Naive thymus-derived CD4-positive, alpha-beta T cell (primary cell): ENCODE measurements around the gene MS4A7. TPM values are rescaled to one million over a fixed set of nuclear protein-coding genes. Genes with fewer than 3 reads are reported as not detected.

Experiments used
- ATAC-seq: fragments of 150-1000 bp; cut with Tn5 transposase; 2 replicates; pipeline ENCODE4 v1.10.0; 2021; ENCODE audit warnings: mild to moderate bottlenecking, moderate library complexity
- CTCF ChIA-PET: fragments of 350-600 bp; sonication (Branson Sonifier 250); formaldehyde crosslinking; loops from one replicate; lab custom pipeline; 2021; ENCODE audit warnings: antibody characterized with exemption; lab: Charles Lee
- POLR2A ChIA-PET: fragments of 350-600 bp; sonication (Branson Sonifier 250); formaldehyde crosslinking; loops from one replicate; lab custom pipeline; 2021; ENCODE audit warnings: antibody characterized with exemption, inconsistent platforms; lab: Charles Lee
- DNase-seq, 9 donors: peaks; one replicate each; pipeline versions ENCODE4 v3.0.0 to v3.0.0-alpha.2; 2020 to 2022; ENCODE audit warnings: mixed read lengths in 1 of 9
- H3K27ac ChIP-seq: one replicate; pipeline ENCODE4 v1.7.0; 2013; ENCODE audit warnings: mild to moderate bottlenecking, low read depth, low read length, moderate library complexity
- H3K27me3 ChIP-seq, 2 donors: one replicate each; pipeline ENCODE4 v1.7.0; 2013; ENCODE audit warnings: low read length in 2 of 2, mild to moderate bottlenecking in 2 of 2, moderate library complexity in 2 of 2; ENCODE audit not compliant: control insufficient read depth in 2 of 2, insufficient read depth in 2 of 2
- H3K36me3 ChIP-seq, 3 experiments: 1 replicate in 2 of 3; 2 replicates in 1 of 3; pipeline ENCODE4 v1.7.0; 2013; ENCODE audit warnings: low read length in 3 of 3, mild to moderate bottlenecking in 3 of 3, moderate library complexity in 1 of 3; ENCODE audit not compliant: insufficient read depth in 3 of 3, control insufficient read depth in 2 of 3
- H3K4me1 ChIP-seq, 2 donors: one replicate each; pipeline ENCODE4 v1.7.0; 2013; ENCODE audit warnings: low read length in 2 of 2, mild to moderate bottlenecking in 2 of 2, moderate library complexity in 1 of 2; ENCODE audit not compliant: control insufficient read depth in 2 of 2, insufficient read depth in 2 of 2
- H3K4me3 ChIP-seq: 2 replicates; pipeline ENCODE4 v1.7.0; 2013; ENCODE audit warnings: mild to moderate bottlenecking, low read length
- H3K9me3 ChIP-seq, 3 experiments: 1 replicate in 2 of 3; 2 replicates in 1 of 3; pipeline ENCODE4 v1.7.0; 2013; ENCODE audit warnings: low read length in 3 of 3; ENCODE audit not compliant: control insufficient read depth in 2 of 3
- H3K27ac Mint-ChIP-seq, 9 donors: one replicate each; pipeline ENCODE4 v1.8.0; 2020 to 2022; ENCODE audit warnings: mixed read lengths in 9 of 9, mild to moderate bottlenecking in 8 of 9, moderate library complexity in 5 of 9, inconsistent platforms in 2 of 9
- H3K27me3 Mint-ChIP-seq, 5 donors: one replicate each; pipeline ENCODE4 v1.8.0; 2021 to 2022; ENCODE audit warnings: mixed read lengths in 5 of 5, mild to moderate bottlenecking in 1 of 5
- H3K36me3 Mint-ChIP-seq, 5 donors: one replicate each; pipeline ENCODE4 v1.8.0; 2020 to 2022; ENCODE audit warnings: mixed read lengths in 5 of 5, mild to moderate bottlenecking in 3 of 5, inconsistent platforms in 1 of 5
- H3K4me1 Mint-ChIP-seq, 7 donors: one replicate each; pipeline ENCODE4 v1.8.0; 2020 to 2022; ENCODE audit warnings: mixed read lengths in 7 of 7, mild to moderate bottlenecking in 3 of 7, inconsistent platforms in 1 of 7
- H3K4me3 Mint-ChIP-seq, 10 donors: one replicate each; pipeline ENCODE4 v1.8.0; 2020 to 2022; ENCODE audit warnings: mild to moderate bottlenecking in 10 of 10, mixed read lengths in 10 of 10, moderate library complexity in 6 of 10, inconsistent platforms in 2 of 10
- H3K9me3 Mint-ChIP-seq, 11 donors: one replicate each; pipeline ENCODE4 v1.8.0; 2020 to 2022; ENCODE audit warnings: mixed read lengths in 11 of 11, mild to moderate bottlenecking in 4 of 11, inconsistent platforms in 1 of 11, moderate library complexity in 1 of 11
- intact Hi-C, 2 donors: fragments of 100-400 bp; cut with micrococcal nuclease; formaldehyde crosslinking; loops; one replicate each; pipeline ENCODE4 v1.15.1; 2023
- polyA plus RNA-seq, 2 donors: library from polyadenylated mRNA; unstranded; fragments of 300-500 nt; fragmentation: Illumina TruSeq; gene quantifications; one replicate each; pipeline ENCODE4 v1.2.3, GENCODE V29; 2021
- total RNA-seq, 6 experiments: library from RNA in 5 of 6; stranded (reverse) in 5 of 6; gene quantifications; 1 replicate in 5 of 6; 2 replicates in 1 of 6; pipeline ENCODE4 v1.2.3 and lab custom pipeline; 2021 to 2026

Gene MS4A7
- total and polyA plus RNA-seq, 7 experiments from 2014 or later: 0.22 to 83.4 (median 3.5) TPM; not detected in 2

DNA sequence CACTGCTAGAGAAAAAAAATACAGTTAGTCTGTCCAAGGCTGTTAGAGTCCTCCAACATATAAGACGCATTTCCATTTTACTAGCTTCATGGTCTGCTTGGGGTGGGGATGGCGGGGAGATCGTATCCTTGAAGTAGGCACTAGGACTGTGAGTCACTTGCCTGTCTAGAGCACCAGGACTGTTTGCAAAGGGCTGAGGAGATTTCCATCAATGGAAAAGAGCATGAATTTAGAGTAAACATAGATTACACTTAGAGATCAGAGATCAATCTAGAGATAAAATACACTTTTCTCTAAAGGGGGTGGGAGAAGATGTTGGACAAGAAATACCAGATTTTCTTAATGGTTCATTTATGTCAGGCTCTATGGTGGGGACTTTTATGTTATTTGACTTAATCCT is 1.7 kb upstream of the MS4A7 start:
- H3K36me3 ChIP-seq: no peaks in the 10 kb centered on the region
- H3K4me3 ChIP-seq: no peak overlapping the region
- H3K27ac ChIP-seq: no peak overlapping the region
- no peaks in the 10 kb centered on the region for H3K4me1 ChIP-seq
- Mint-ChIP-seq H3K36me3 (no peaks in the 10 kb centered on the region), H3K4me3 (no peak overlapping the region), H3K27ac (no peak overlapping the region), H3K27me3 (peaks cover 14 to 42% (median 24%) of the 10 kb centered on the region in 5 donors), H3K4me1 (peaks cover 0 to 12% (median 9%) of the 10 kb centered on the region in 7 donors), H3K9me3 (no peaks in the 10 kb centered on the region)
- no peaks in the 10 kb centered on the region for H3K9me3 ChIP-seq
- intact Hi-C loops: no loop called here
- DNase-seq (no peak), ATAC-seq (no peak)
- no peaks in the 10 kb centered on the region for H3K27me3 ChIP-seq
- ChIA-PET CTCF (no interaction called here), POLR2A (no interaction called here)

DNA sequence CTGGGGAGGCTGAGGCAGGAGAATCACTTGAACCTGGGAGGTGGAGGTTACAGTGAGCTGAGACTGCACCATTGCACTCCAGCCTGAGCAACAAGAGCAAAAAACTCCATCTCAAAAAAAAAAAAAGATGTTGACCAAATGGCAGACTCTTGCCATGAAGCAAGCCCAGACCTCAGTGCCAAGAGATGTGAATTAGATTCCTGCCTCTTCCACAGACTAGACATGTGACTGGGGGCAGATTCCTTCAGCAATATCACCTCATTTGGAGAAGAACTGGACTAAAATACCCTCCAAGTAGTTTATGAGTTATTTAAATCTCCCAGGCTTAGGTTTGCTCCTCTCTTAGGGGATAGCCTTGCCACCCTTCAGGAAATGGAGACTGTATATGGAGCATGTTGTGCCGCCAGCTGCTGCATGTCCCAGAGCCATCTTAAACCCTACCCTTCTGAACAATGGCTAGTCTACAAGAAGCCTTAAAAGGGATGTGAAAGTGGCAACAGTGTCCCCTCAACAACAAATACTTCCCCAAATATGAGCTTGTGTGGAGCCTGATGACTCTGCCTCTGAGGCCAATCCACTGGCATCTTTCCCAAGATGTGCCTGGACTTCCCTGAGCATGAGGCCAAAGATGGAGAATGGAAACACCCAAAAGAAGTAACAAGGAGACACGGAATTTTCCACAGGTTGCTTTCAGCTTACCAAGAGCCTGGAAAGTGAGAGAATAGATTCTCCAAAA is 763 bp upstream of the MS4A7 start:
- ChIA-PET POLR2A (no interaction called here), CTCF (interaction anchor here (0.6 kb wide), 1 partner anchor 475 kb away, joined by 3 read pairs; no protein-coding TSS in a partner anchor)
- peaks cover 0 to 12% (median 9%) of the 10 kb centered on the region in 7 donors for H3K4me1 Mint-ChIP-seq
- H3K27me3 Mint-ChIP-seq: peaks cover 12 to 45% (median 20%) of the 10 kb centered on the region in 5 donors
- H3K36me3 ChIP-seq: no peaks in the 10 kb centered on the region
- H3K4me3 ChIP-seq: no peak overlapping the region
- no peak overlapping the region for H3K27ac Mint-ChIP-seq
- no peak overlapping the region for H3K4me3 Mint-ChIP-seq
- no peak overlapping the region for H3K27ac ChIP-seq
- intact Hi-C loops: no loop called here
- no peaks in the 10 kb centered on the region for H3K9me3 Mint-ChIP-seq
- no peaks in the 10 kb centered on the region for H3K27me3 ChIP-seq
- H3K36me3 Mint-ChIP-seq: no peaks in the 10 kb centered on the region
- DNase-seq (no peak), ATAC-seq (peak; percentile 78)
- no peaks in the 10 kb centered on the region for H3K4me1 ChIP-seq
- H3K9me3 ChIP-seq: no peaks in the 10 kb centered on the region

DNA sequence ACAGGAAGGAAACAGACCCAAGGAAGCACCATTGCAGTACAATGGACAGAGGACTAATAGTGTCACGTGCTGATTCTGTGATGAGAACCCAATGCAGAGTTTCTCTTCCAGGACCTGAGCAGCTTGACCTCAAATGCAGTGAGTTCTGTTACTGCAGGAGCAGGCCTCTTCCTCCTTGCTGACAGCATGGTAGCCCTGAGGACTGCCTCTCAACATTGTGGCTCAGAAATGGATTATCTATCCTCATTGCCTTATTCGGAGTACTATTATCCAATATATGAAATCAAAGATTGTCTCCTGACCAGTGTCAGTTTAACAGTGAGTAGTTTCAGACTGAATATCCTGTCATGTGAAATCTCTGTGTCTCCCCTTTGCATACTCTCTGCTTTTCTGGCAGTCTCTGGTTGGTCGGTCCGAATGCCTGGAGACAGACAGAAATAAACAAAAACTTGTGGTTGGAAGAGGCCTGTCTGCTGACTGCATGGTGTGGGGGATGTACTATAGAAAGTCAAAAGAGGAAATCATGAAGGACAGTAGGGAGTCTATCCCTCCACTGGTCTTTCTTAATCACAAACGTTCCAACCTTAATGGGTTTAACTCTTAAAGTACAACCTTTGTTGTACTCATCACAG is 11.1 kb downstream of the MS4A7 start:
- peaks cover 3 to 36% (median 8%) of the 10 kb centered on the region in 5 donors for H3K27me3 Mint-ChIP-seq
- intact Hi-C loops: no loop called here
- no peaks in the 10 kb centered on the region for H3K36me3 ChIP-seq
- H3K4me3 Mint-ChIP-seq: no peak overlapping the region
- peak; percentile 90 for ATAC-seq
- no peak for DNase-seq
- H3K9me3 ChIP-seq: no peaks in the 10 kb centered on the region
- H3K27me3 ChIP-seq: no peaks in the 10 kb centered on the region
- no peak overlapping the region for H3K4me3 ChIP-seq
- ChIA-PET CTCF (no interaction called here), POLR2A (no interaction called here)
- no peak overlapping the region for H3K27ac ChIP-seq
- peaks cover 0 to 8% (median 0%) of the 10 kb centered on the region in 7 donors for H3K4me1 Mint-ChIP-seq
- H3K9me3 Mint-ChIP-seq: peaks cover 0 to 2% (median 0%) of the 10 kb centered on the region in 11 donors
- no peaks in the 10 kb centered on the region for H3K4me1 ChIP-seq
- no peaks in the 10 kb centered on the region for H3K36me3 Mint-ChIP-seq
- no peak overlapping the region for H3K27ac Mint-ChIP-seq

DNA sequence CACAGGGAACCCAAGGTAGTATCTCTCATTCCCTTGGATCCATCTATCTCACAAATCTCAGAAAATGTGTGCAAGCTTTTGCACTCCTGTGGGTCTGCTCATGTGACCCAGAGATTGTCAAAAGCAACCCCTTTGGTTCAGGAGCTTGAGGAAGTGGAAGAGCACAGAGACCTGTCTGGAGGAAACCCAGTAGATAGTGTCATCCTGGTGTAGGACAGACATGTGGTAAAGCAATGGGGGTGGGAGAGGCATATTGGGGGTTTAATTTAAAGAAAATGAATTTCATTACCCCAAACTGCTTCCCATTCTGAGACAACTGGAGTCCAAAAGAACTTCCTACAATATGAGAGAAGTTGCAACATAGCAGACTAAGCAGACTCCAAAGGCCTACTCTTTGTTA is 12.1 kb downstream of the MS4A7 start:
- Mint-ChIP-seq H3K27me3 (peaks cover 3 to 29% (median 7%) of the 10 kb centered on the region in 5 donors), H3K4me3 (no peak overlapping the region), H3K36me3 (no peaks in the 10 kb centered on the region), H3K4me1 (peaks cover 0 to 8% (median 0%) of the 10 kb centered on the region in 7 donors), H3K9me3 (peaks cover 0 to 2% (median 0%) of the 10 kb centered on the region in 11 donors), H3K27ac (no peak overlapping the region)
- intact Hi-C loops: no loop called here
- Histone ChIP-seq H3K4me1 (no peaks in the 10 kb centered on the region), H3K27ac (no peak overlapping the region), H3K27me3 (no peaks in the 10 kb centered on the region), H3K9me3 (no peaks in the 10 kb centered on the region), H3K36me3 (no peaks in the 10 kb centered on the region), H3K4me3 (no peak overlapping the region)
- ATAC-seq: no peak
- ChIA-PET POLR2A (no interaction called here), CTCF (no interaction called here)
- DNase-seq: no peak

DNA sequence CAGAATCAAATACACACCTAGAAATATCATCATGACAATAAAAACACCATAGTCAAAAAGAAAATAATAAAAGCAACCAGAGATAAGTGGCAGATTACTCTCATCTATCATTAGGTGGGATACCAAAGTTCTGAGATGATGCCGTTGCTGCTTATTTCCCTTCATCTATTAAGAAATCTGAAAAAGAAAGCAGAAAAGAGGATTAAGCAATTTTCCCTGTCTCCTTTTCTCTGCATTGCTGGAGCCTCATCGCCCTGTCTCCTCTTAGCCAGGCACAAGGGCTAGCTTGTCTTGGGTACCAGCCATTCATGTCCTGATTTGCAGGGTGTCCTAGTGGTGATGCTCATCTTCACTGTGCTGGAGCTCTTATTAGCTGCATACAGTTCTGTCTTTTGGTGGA is 14.0 kb downstream of the MS4A7 start:
- Mint-ChIP-seq H3K4me3 (no peak overlapping the region), H3K27me3 (peaks cover 0 to 23% (median 10%) of the 10 kb centered on the region in 5 donors), H3K4me1 (peaks cover 0 to 10% (median 0%) of the 10 kb centered on the region in 7 donors), H3K9me3 (peaks cover 0 to 2% (median 0%) of the 10 kb centered on the region in 11 donors), H3K36me3 (no peaks in the 10 kb centered on the region), H3K27ac (no peak overlapping the region)
- Histone ChIP-seq H3K4me3 (no peak overlapping the region), H3K4me1 (no peaks in the 10 kb centered on the region), H3K27ac (no peak overlapping the region), H3K27me3 (no peaks in the 10 kb centered on the region), H3K36me3 (no peaks in the 10 kb centered on the region), H3K9me3 (no peaks in the 10 kb centered on the region)
- POLR2A ChIA-PET: no interaction called here
- ATAC-seq (no peak), DNase-seq (no peak)
- intact Hi-C loops: no loop called here
- CTCF ChIA-PET: no interaction called here

DNA sequence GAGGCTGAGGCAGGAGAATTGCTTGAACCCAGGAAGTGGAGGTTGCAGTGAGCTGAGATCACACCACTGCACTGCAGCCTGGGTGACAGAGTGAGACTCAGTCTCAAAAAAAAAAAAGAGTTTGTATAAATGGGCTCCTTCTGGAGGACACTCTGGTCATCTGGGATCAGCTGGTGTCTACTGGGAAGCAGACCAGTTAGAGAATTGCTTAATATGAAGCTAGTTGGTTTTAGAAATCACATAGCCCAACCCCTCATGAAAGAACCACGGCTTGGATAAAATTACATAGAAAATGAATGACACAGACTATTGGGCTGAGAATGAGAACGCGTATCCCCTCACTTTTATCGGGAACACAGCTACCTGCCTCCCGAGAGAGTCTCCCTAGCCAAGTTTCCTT is 14.7 kb downstream of the MS4A7 start:
- Mint-ChIP-seq H3K36me3 (no peaks in the 10 kb centered on the region), H3K27me3 (peaks cover 0 to 23% (median 11%) of the 10 kb centered on the region in 5 donors), H3K27ac (no peak overlapping the region), H3K4me1 (peaks cover 0 to 11% (median 0%) of the 10 kb centered on the region in 7 donors), H3K4me3 (no peak overlapping the region), H3K9me3 (peaks cover 0 to 2% (median 0%) of the 10 kb centered on the region in 11 donors)
- H3K36me3 ChIP-seq: no peaks in the 10 kb centered on the region
- H3K4me1 ChIP-seq: no peaks in the 10 kb centered on the region
- ChIA-PET POLR2A (no interaction called here), CTCF (no interaction called here)
- DNase-seq (no peak), ATAC-seq (no peak)
- H3K4me3 ChIP-seq: no peak overlapping the region
- H3K27ac ChIP-seq: no peak overlapping the region
- no peaks in the 10 kb centered on the region for H3K9me3 ChIP-seq
- H3K27me3 ChIP-seq: no peaks in the 10 kb centered on the region
- intact Hi-C loops: no loop called here
